BJ (cell line): ENCODE measurements around the gene TGFBI. TPM values are rescaled to one million over a fixed set of nuclear protein-coding genes. Genes with fewer than 3 reads are reported as not detected.

Experiments used
- CTCF ChIA-PET: fragments of 350-600 bp; formaldehyde crosslinking; extraction: SDS; loops from one replicate; lab custom pipeline; 2021; ENCODE audit warnings: antibody characterized with exemption, inconsistent platforms; lab: Yijun Ruan, JAX
- POLR2A ChIA-PET: fragments of 300-600 bp; sonication (Branson Sonifier 250); formaldehyde crosslinking; extraction: SDS; loops from one replicate; lab custom pipeline; 2021; ENCODE audit warnings: antibody characterized with exemption; lab: Charles Lee
- DNase-seq: peaks from one replicate; pipeline ENCODE4 v3.0.0-alpha.2; 2011; ENCODE audit warnings: low read depth
- H3K27me3 ChIP-seq: 2 replicates; pipeline ENCODE4 v1.6.0; 2011; ENCODE audit warnings: low read length; ENCODE audit not compliant: control insufficient read depth, insufficient read depth
- H3K36me3 ChIP-seq: 2 replicates; pipeline ENCODE4 v1.5.1; 2011; ENCODE audit warnings: low read length; ENCODE audit not compliant: control insufficient read depth, insufficient read depth
- H3K4me3 ChIP-seq: 2 replicates; pipeline ENCODE4 v1.5.1; 2011; ENCODE audit warnings: low read depth, mild to moderate bottlenecking, control low read depth, low read length
- CTCF ChIP-seq: IDR thresholded peaks from 2 replicates; pipeline ENCODE4 v1.5.1; 2011; ENCODE audit warnings: low read depth, mild to moderate bottlenecking, control low read depth, inconsistent platforms, low read length, moderate library complexity; ENCODE audit not compliant: insufficient read depth
- polyA plus RNA-seq: library from polyadenylated mRNA; depleted of rRNA; stranded (reverse); fragments of >200 nt; gene quantifications from 2 replicates; pipeline ENCODE4 v1.2.3, GENCODE V29; 2011

TGFBI gene
- polyA plus RNA-seq, 1 experiment, result 1,228 TPM

GRCh38 chr5:136030252-136030651 is 1.5 kb downstream of the TGFBI start:
- POLR2A ChIA-PET, result no interaction called here
- Histone ChIP-seq H3K27me3 (no peaks in the 10 kb centered on the region), H3K4me3 (peak overlapping the region; percentile 54), H3K36me3 (peaks cover 12% of the 10 kb centered on the region)
- DNase-seq, result no peak
- CTCF ChIA-PET, result interaction anchor here (1.7 to 4.7 kb wide), 2 partner anchors 16 to 28 kb away, joined by 5 to 18 read pairs; no protein-coding TSS in a partner anchor
- TF ChIP-seq CTCF, result no peak

GRCh38 chr5:136030956-136031611 is 2.3 kb downstream of the TGFBI start:
- Histone ChIP-seq H3K36me3 (peaks cover 16% of the 10 kb centered on the region), H3K27me3 (no peaks in the 10 kb centered on the region), H3K4me3 (peak overlapping the region; percentile 54)
- CTCF ChIA-PET, result interaction anchor here (0.6 to 4.7 kb wide), 5 partner anchors 13 to 103 kb away, joined by 3 to 18 read pairs (median 4); no protein-coding TSS in a partner anchor
- DNase-seq, result no peak
- POLR2A ChIA-PET, result interaction anchor here (0.6 kb wide), 1 partner anchor 80 kb away, joined by 3 read pairs; no protein-coding TSS in a partner anchor
- no peak for TF ChIP-seq CTCF

GRCh38 chr5:136031711-136032110 is 2.9 kb downstream of the TGFBI start:
- H3K27me3 ChIP-seq, result no peaks in the 10 kb centered on the region
- no peak for TF ChIP-seq CTCF
- ChIA-PET POLR2A (interaction anchor here (0.6 to 0.7 kb wide), 3 partner anchors 24 to 148 kb away, joined by 3 to 4 read pairs (median 4); no protein-coding TSS in a partner anchor), CTCF (interaction anchor here (0.6 to 4.7 kb wide), 6 partner anchors 13 to 102 kb away, joined by 3 to 18 read pairs (median 4); no protein-coding TSS in a partner anchor)
- H3K36me3 ChIP-seq, result peaks cover 16% of the 10 kb centered on the region
- no peak overlapping the region for H3K4me3 ChIP-seq
- DNase-seq, result no peak

GRCh38 chr5:136032564-136032963 is 3.8 kb downstream of the TGFBI start:
- ChIA-PET CTCF (interaction anchor here (1.4 to 4.7 kb wide), 2 partner anchors 26 to 87 kb away, joined by 3 to 18 read pairs; no protein-coding TSS in a partner anchor), POLR2A (no interaction called here)
- Histone ChIP-seq H3K27me3 (no peaks in the 10 kb centered on the region), H3K4me3 (no peak overlapping the region), H3K36me3 (peaks cover 16% of the 10 kb centered on the region)
- TF ChIP-seq CTCF, result no peak
- no peak for DNase-seq

GRCh38 chr5:136033234-136033633 is 4.4 kb downstream of the TGFBI start:
- no peak overlapping the region for H3K4me3 ChIP-seq
- ChIA-PET POLR2A (no interaction called here), CTCF (interaction anchor here (0.6 to 4.7 kb wide), 5 partner anchors 12 to 111 kb away, joined by 3 to 18 read pairs (median 3); no protein-coding TSS in a partner anchor)
- TF ChIP-seq CTCF, result no peak
- no peaks in the 10 kb centered on the region for H3K27me3 ChIP-seq
- DNase-seq, result no peak
- peaks cover 16% of the 10 kb centered on the region for H3K36me3 ChIP-seq
